H9 (cell line): ENCODE data around the gene STAB2. TPM values are rescaled to one million over a fixed set of nuclear protein-coding genes. Genes with fewer than 3 reads are reported as not detected.

Experiments
- DNase-seq: peaks from one replicate; pipeline ENCODE4 v3.0.0-alpha.2; 2017
- H2AFZ ChIP-seq: one replicate; pipeline ENCODE4 v1.6.1; 2013; ENCODE audit warnings: mild to moderate bottlenecking, low read length, control low read depth, moderate library complexity
- H2AK5ac ChIP-seq: 2 replicates; pipeline ENCODE4 v1.6.1; 2013; ENCODE audit warnings: low read length, control low read depth, mixed read lengths; ENCODE audit not compliant: insufficient read length
- H2BK120ac ChIP-seq: one replicate; pipeline ENCODE4 v1.6.1; 2013; ENCODE audit warnings: low read depth, mild to moderate bottlenecking, low read length, control low read depth, inconsistent platforms; ENCODE audit not compliant: poor library complexity, severe bottlenecking
- H2BK12ac ChIP-seq: 2 replicates; pipeline ENCODE4 v1.6.1; 2013; ENCODE audit warnings: low read length, control low read depth, mixed read lengths, low read depth; ENCODE audit not compliant: insufficient read length
- H2BK15ac ChIP-seq: 2 replicates; pipeline ENCODE4 v1.6.1; 2013; ENCODE audit warnings: low read depth, low read length, control low read depth
- H2BK20ac ChIP-seq: one replicate; pipeline ENCODE4 v1.6.1; 2013; ENCODE audit warnings: low read depth, mild to moderate bottlenecking, low read length, control low read depth, inconsistent platforms; ENCODE audit not compliant: poor library complexity, severe bottlenecking
- H2BK5ac ChIP-seq: 2 replicates; pipeline ENCODE4 v1.6.1; 2013; ENCODE audit warnings: low read length, control low read depth, mixed read lengths; ENCODE audit not compliant: insufficient read length
- H3K14ac ChIP-seq: 2 replicates; pipeline ENCODE4 v1.6.1; 2013; ENCODE audit warnings: low read length, control low read depth; ENCODE audit not compliant: insufficient read depth
- H3K18ac ChIP-seq: 2 replicates; pipeline ENCODE4 v1.6.1; 2013; ENCODE audit warnings: low read depth, mild to moderate bottlenecking, mixed read lengths, low read length, control low read depth; ENCODE audit not compliant: insufficient read length
- H3K23ac ChIP-seq: 2 replicates; pipeline ENCODE4 v1.6.1; 2013; ENCODE audit warnings: low read length, control low read depth, mixed read lengths, low read depth; ENCODE audit not compliant: insufficient read length
- H3K23me2 ChIP-seq: 2 replicates; pipeline ENCODE4 v1.6.1; 2013; ENCODE audit warnings: low read depth, mild to moderate bottlenecking, mixed read lengths, low read length, control low read depth; ENCODE audit not compliant: insufficient read length, poor library complexity, severe bottlenecking
- H3K27ac ChIP-seq: 2 replicates; pipeline ENCODE4 v1.5.1; 2013; ENCODE audit warnings: low read length, control low read depth, mixed read lengths, low read depth; ENCODE audit not compliant: insufficient read length
- H3K27me3 ChIP-seq: 2 replicates; pipeline ENCODE4 v1.6.1; 2013; ENCODE audit warnings: low read length, control low read depth, inconsistent platforms; ENCODE audit not compliant: insufficient read depth
- H3K4ac ChIP-seq: 2 replicates; pipeline ENCODE4 v1.6.1; 2013; ENCODE audit warnings: low read depth, mild to moderate bottlenecking, control low read depth, inconsistent platforms, low read length, moderate library complexity
- H3K4me1 ChIP-seq: 2 replicates; pipeline ENCODE4 v1.6.1; 2013; ENCODE audit warnings: low read length, control low read depth, inconsistent platforms; ENCODE audit not compliant: insufficient read depth
- H3K4me2 ChIP-seq: 2 replicates; pipeline ENCODE4 v1.6.1; 2013; ENCODE audit warnings: low read length, control low read depth, mixed read lengths; ENCODE audit not compliant: insufficient read length, insufficient read depth
- H3K56ac ChIP-seq: 2 replicates; pipeline ENCODE4 v1.6.1; 2013; ENCODE audit warnings: low read depth, mild to moderate bottlenecking, mixed read lengths, low read length, control low read depth; ENCODE audit not compliant: insufficient read length
- H3K79me1 ChIP-seq: 2 replicates; pipeline ENCODE4 v1.6.1; 2013; ENCODE audit warnings: low read depth, mild to moderate bottlenecking, moderate library complexity, low read length, control low read depth, inconsistent platforms; ENCODE audit not compliant: insufficient read depth, poor library complexity, severe bottlenecking
- H3K79me2 ChIP-seq: 2 replicates; pipeline ENCODE4 v1.6.1; 2013; ENCODE audit warnings: low read length, control low read depth, inconsistent platforms; ENCODE audit not compliant: insufficient read depth
- H3K9ac ChIP-seq: 2 replicates; pipeline ENCODE4 v1.6.1; 2013; ENCODE audit warnings: low read length, control low read depth, mixed read lengths; ENCODE audit not compliant: insufficient read length; ENCODE audit errors: extremely low read depth
- H3K9me3 ChIP-seq: one replicate; pipeline ENCODE4 v1.6.1; 2013; ENCODE audit warnings: low read depth, low read length, inconsistent platforms; ENCODE audit not compliant: control insufficient read depth
- H3T11ph ChIP-seq: one replicate; pipeline ENCODE4 v1.6.1; 2013; ENCODE audit warnings: mild to moderate bottlenecking, low read length, control low read depth, inconsistent platforms
- H4K20me1 ChIP-seq: one replicate; pipeline ENCODE4 v1.6.1; 2013; ENCODE audit not compliant: control insufficient read depth, insufficient read length, insufficient read depth
- H4K5ac ChIP-seq: 2 replicates; pipeline ENCODE4 v1.6.1; 2013; ENCODE audit warnings: low read depth, mild to moderate bottlenecking, mixed read lengths, low read length, control low read depth; ENCODE audit not compliant: insufficient read length
- H4K8ac ChIP-seq: replicated peaks from 2 replicates; pipeline ENCODE4 v1.6.1; 2013; ENCODE audit warnings: low read length, control low read depth, mixed read lengths, low read depth; ENCODE audit not compliant: insufficient read length
- H4K91ac ChIP-seq: 2 replicates; pipeline ENCODE4 v1.6.1; 2013; ENCODE audit warnings: low read depth, mild to moderate bottlenecking, moderate library complexity, mixed read lengths, low read length, control low read depth; ENCODE audit not compliant: insufficient read length
- H3K27ac Mint-ChIP-seq, 3 experiments: 2 replicates in 2 of 3; 3 replicates in 1 of 3; pipeline ENCODE4 v1.8.0; 2020 to 2021; ENCODE audit warnings: mixed read lengths in 3 of 3, mild to moderate bottlenecking in 1 of 3, moderate library complexity in 1 of 3
- H3K27me3 Mint-ChIP-seq: 2 replicates; pipeline ENCODE4 v1.8.0; 2021; ENCODE audit warnings: low read depth, mild to moderate bottlenecking, moderate library complexity, mixed read lengths
- H3K36me3 Mint-ChIP-seq, 3 experiments: 2 replicates in 2 of 3; 3 replicates in 1 of 3; pipeline ENCODE4 v1.8.0; 2020 to 2021; ENCODE audit warnings: low read depth in 3 of 3, mixed read lengths in 3 of 3; ENCODE audit not compliant: insufficient read depth in 1 of 3
- H3K4me1 Mint-ChIP-seq, 2 experiments: 2 replicates each; pipeline ENCODE4 v1.8.0; 2020; ENCODE audit warnings: mixed read lengths in 2 of 2
- H3K4me3 Mint-ChIP-seq, 2 experiments: 2 replicates in 1 of 2; 3 replicates in 1 of 2; pipeline ENCODE4 v1.8.0; 2020 to 2021; ENCODE audit warnings: mild to moderate bottlenecking in 2 of 2, mixed read lengths in 2 of 2, moderate library complexity in 1 of 2
- H3K9me3 Mint-ChIP-seq, 2 experiments: 2 replicates in 1 of 2; 3 replicates in 1 of 2; pipeline ENCODE4 v1.8.0; 2020; ENCODE audit warnings: mild to moderate bottlenecking in 2 of 2, mixed read lengths in 2 of 2, moderate library complexity in 1 of 2
- CTCF ChIP-seq: fragments of 200-600 bp; sonication (generic); conservative IDR thresholded peaks from 3 replicates; pipeline ENCODE4 v1.8.0; 2021; ENCODE audit warnings: antibody characterized with exemption, mild to moderate bottlenecking
- WGBS: extraction: QIAGEN DNeasy Blood & Tissue Kit; methylation state at CpG from one replicate; pipeline ENCODE4 v1.1.7; 2013; ENCODE audit warnings: missing lambda C conversion rate, low lambda C conversion rate, mixed read lengths; ENCODE audit not compliant: insufficient read length; ENCODE audit errors: extremely low coverage; 5-methylcytosine and 5-hydroxymethylcytosine counted together
- total RNA-seq: library from RNA; stranded (reverse); gene quantifications from 2 replicates; pipeline ENCODE4 v1.2.1, GENCODE V29; 2021

Gene STAB2
- total RNA-seq, 1 experiment from 2014 or later = 0.02 TPM

GRCh38 chr12:103779410-103780092 is 192.5 kb downstream of the STAB2 start:
- H3K27ac ChIP-seq = no peak overlapping the region
- DNase-seq = no peak
- H3K4ac ChIP-seq = no peak overlapping the region
- H3K36me3 Mint-ChIP-seq = peaks cover 24 to 73% (median 69%) of the 10 kb centered on the region in 3 experiments
- H3K79me2 ChIP-seq = no peaks in the 10 kb centered on the region
- no peaks in the 10 kb centered on the region for H3K79me1 ChIP-seq
- H2BK15ac ChIP-seq = no peak overlapping the region
- no peak overlapping the region for H3K14ac ChIP-seq
- no peak for TF ChIP-seq CTCF
- H3K27me3 Mint-ChIP-seq = no peaks in the 10 kb centered on the region
- no peaks in the 10 kb centered on the region for H3K9me3 Mint-ChIP-seq
- no peak overlapping the region for H4K8ac ChIP-seq
- H3K9ac ChIP-seq = no peak overlapping the region
- no peaks in the 10 kb centered on the region for H4K20me1 ChIP-seq
- H2BK12ac ChIP-seq = no peak overlapping the region
- H2AFZ ChIP-seq = no peak overlapping the region
- H3K23ac ChIP-seq = no peak overlapping the region
- no peak overlapping the region for H3K56ac ChIP-seq
- H2BK20ac ChIP-seq = no peak overlapping the region
- H4K5ac ChIP-seq = no peak overlapping the region
- no peak overlapping the region for H3K18ac ChIP-seq
- H3K23me2 ChIP-seq = no peaks in the 10 kb centered on the region
- H3K9me3 ChIP-seq = no peaks in the 10 kb centered on the region
- no peaks in the 10 kb centered on the region for H3K27me3 ChIP-seq
- no peaks in the 10 kb centered on the region for H3K4me1 ChIP-seq
- H4K91ac ChIP-seq = no peak overlapping the region
- H2BK5ac ChIP-seq = no peak overlapping the region
- H3K4me2 ChIP-seq = no peak overlapping the region
- no peak overlapping the region for H3K4me3 Mint-ChIP-seq
- peaks cover 0 to 5% of the 10 kb centered on the region in 2 experiments; a peak in 1 of 4 replicates for H3K4me1 Mint-ChIP-seq
- no peak overlapping the region for H2AK5ac ChIP-seq
- peak overlapping the region in 1 of 3 experiments; percentile 73; a peak in 2 of 7 replicates for H3K27ac Mint-ChIP-seq
- whole genome bisulfite sequencing = no CpG with 5 or more reads among the region's 7 CpGs
- H3T11ph ChIP-seq = no peak overlapping the region
- H2BK120ac ChIP-seq = no peak overlapping the region
